HPDE6-E6E7 (cell line): ENCODE measurements around the gene SRGN.
"Not testable (repeated sequence)": the region's sequence is repeated elsewhere in the genome, so short reads cannot be mapped to it uniquely, and the experiment has no call there.

Source experiments
- DNase-seq: peaks from one replicate; pipeline ENCODE4 v3.0.0; 2011; ENCODE audit warnings: missing footprints; ENCODE audit errors: extremely low spot score

The SRGN gene, protein sequence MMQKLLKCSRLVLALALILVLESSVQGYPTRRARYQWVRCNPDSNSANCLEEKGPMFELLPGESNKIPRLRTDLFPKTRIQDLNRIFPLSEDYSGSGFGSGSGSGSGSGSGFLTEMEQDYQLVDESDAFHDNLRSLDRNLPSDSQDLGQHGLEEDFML

DNA sequence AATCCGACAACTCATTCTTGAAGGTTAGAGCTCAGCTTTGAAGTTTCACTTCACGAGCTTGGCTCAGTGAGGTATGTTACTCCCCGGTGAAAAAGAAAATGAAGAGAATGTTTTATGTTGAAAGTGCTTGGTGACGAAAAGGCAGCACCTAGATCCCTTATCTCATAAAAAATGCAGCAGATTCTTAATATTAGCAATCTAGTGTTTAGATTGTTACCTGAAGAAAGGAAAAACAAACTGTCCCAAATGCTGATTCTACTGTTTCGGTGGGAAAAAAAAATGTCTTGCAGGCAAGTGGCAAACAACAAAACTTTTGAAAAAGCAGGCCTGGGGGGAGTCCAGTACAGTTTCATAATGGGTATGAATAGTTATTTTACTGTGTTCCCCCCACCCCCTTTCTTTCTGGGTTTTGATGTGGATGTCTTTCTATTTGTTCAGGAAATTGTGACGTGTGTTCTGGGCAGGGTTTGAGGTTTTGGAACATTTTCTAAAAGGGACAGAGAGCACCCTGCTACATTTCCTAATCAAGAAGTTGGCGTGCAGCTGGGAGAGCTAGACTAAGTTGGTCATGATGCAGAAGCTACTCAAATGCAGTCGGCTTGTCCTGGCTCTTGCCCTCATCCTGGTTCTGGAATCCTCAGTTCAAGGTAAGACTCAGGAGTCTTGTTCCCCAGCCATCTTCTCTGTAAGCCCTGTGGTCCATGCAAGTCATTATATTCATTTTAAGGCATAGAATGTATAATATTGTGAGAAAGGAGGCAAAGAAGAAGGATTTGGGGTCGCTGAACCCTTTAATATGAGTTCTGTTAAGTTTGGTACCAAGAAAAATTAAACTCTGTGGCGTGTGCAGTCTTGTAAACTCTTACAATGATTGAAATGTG is at the start of gene SRGN:
Gene SRGN (plus strand): TSS at position 514 of the 881 bp plus-strand sequence. CDS start 55 bp downstream, at position 569.
- DNase-seq: no peak

DNA sequence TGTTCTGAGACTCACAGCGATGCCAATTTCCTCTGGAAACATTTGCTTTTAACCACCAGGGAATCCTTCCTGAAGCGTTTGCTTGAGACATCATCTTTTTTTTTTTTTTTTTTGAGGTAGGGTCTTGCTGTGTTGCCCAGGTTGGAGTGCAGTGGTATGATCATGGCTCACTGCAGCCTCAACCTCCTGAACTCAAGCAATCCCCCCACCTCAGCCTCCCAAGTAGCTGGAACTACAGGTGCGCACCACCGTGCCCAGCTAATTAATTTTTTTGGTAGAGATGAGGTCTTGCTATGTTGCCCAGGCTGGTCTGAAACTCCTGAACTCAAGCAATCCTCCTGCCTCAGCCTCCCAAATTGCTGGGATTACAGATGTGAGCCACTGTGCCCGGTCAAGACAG is 47.0 kb upstream of the SRGN start:
- not testable (repeated sequence) for DNase-seq

DNA sequence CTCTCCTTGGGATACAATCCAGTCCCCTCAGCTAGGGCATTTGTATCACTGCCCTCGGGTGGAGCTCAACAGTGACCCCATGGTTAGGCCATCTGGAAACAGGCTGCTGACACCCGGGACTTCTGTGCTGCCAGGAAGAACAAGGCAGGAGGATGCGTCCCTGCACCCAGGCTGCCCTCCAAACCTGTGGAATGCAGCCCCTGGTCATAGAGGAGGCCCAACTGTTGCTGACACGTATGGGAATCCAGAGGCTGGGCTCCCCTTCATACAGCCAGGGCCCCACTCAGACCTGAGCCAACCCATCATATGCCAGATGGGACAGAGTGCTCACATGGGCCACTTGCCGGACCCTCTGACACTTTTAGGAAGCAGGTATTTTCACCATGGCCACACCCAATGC is 45.5 kb upstream of the SRGN start:
- DNase-seq: no peak

DNA sequence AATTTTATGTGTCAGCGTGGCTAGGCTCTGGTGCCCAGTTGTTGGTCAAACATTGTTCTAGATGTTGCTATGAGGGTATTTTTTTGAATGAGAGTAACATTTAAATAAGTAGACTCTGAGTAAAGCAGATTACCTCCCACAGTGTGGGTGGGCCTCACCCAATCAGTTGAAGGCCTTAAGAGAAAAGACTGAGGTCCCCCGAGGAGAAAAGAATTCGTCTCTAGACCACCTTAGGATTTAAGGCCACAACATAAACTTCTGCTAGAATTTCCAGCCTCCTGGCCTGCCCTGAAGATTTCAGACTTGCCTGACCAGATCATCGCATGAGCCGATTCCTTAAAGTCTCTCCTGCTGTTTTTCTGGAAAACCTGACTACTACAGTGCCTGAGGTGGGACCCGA is 45.1 kb upstream of the SRGN start:
- no peak for DNase-seq

DNA sequence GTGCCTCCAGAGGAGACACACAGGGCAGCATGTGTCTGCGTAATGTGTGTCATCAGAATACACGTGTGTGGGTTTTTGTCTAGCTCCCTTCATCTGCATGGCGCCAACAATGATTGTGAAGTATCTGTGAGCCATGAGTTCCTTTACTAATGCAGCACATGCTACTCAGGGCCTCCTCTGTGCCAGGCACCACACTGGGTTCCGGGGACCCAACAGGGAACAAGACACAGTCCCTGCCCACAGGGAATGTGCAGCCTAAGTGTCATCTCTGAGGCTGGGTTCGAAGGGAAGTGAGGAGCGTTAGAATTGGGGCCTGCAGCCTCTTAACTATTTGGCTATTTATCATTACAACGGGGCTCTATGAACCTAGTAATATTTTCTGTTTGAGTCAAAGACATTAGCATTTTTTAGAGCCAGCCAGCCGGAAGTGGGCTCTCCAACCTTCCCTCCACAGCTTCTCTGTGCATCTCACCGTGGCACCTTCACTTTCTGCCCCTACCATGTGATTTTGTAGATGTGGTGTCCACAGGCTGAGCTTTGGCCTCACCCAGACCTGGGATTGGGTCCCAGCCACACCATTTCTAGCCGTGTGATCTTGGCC is 43.9 kb upstream of the SRGN start:
- no peak for DNase-seq

DNA sequence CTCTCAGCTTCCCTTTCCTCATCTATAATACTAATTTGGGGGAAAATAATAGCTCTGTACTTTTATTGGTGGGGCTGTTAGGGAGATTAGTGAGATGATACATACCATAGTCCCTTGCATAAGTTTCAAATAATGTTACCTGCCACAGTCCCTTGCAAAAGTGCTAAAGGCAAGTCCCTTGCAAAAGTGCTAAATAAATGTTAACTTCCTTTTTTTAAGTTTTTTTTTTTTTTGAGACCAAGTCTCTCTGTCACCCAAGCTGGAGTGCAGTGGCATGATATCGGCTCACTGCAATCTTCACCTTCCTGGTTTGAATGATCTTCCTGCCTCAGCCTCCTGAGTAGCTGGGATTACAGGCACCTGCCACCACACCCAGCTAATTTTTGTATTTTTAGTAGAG is 43.4 kb upstream of the SRGN start:
- DNase-seq: no peak

DNA sequence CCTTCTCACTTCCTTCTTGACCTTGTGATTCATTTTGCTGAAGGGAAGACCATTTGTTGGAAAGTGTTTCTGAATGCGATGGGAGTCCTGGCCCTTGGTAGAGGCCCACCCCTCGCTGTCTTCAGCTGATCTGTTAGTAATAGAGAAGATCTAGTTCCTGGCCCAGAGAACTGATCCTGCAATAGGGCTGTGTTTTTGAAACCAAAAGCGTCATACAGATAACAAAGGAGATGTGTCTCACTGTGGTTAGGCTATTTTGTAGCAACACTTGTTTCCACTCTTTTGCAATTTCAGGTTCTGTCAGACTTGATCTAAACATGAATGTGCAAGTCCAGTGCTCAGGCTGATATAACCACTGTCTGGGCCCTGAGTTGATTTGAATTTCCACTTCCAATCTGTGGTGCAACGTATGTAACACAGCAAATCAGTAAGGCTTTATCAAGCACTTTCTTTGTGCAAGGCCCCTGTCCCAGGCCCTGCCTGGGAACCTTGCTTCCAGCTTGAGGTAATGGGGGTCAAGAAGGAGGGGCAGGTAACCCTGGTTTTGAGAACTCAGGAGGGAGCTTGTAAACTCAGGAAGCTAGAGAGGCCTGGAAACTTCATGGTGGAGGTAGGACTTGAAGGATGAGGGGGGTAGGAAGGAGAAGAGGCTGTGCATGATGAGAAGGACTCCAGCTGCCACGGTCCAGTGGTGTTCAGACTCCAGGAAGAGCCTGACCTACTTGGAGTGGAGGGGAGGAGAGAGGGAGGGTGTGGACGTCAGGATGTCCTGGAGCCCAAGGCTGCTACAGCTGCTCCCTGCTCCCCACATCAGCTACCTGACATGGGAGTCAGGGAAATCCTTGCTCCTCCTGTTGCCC is 42.2 kb upstream of the SRGN start:
- peak; percentile 87 for DNase-seq

DNA sequence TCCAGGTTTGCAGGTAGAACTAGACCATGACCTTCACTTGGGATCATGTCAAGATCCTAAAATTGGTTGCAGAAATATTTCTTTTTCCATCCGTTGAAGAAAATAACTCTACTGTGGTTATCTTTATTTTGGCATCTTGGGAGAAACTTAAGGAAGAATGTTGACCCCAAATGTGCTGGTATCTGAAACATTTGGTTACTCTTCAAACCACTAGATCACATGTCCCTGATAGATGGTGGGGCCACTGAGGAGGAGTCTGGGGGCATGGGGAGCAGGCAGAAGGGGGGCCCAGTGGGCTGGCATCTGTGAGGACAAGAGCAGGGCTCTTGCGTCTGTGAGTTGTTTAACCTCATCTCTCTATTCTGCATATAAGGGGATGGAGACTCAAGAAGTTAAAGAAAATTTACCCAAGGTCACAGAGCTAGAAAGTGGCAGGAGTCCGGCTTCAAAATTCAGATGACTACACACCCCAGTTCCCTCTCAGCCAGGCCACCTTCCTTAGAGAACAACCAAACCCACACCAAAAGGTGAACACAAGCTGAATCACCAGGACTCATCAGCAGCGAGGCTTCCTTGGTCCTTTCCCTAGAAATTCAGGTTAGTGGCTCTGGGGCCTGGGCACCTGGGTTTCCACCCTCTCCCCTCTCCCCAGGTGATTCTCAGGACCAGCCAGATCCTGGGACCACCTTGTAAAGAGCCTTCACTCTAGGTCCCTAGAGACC is 40.6 kb upstream of the SRGN start:
- DNase-seq: no peak

DNA sequence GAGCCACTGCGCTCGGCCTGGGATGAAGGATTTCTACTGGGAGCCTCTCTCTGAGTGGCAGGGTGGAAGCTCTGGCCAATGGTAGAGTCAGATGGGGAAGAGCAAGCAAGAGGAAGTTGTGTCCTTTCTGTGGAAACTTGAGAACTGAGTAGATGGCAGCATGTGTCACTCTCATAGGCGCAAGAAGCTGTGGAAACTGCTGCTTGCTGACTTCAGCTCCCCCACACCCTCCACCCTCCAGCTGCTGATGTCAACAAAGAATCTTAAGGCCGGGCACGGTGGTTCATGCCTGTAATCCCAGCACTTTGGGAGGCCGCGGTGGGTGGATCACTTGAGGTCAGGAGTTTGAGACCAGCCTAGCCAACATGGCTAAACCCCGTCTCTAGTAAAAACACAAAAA is 39.8 kb upstream of the SRGN start:
- no peak for DNase-seq

DNA sequence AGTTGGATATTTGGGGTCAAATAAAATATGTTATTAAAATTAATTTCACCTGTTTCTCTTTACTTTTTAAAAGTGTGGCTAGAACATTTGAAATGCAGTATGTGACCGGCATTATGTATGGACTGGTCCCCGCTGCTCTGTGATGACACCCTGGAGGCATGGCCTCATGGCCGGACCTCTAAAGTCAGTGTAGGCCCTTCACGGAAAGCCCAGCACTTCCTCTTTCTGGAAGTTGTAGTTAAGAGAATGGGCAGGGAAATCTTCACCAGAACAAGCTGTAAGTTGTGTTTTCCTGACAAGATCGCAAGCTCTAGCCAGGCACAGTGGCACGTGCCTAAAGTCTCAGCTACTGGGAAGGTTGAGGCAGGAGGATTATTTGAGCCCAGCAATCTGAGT is 38.3 kb upstream of the SRGN start:
- no peak for DNase-seq

DNA sequence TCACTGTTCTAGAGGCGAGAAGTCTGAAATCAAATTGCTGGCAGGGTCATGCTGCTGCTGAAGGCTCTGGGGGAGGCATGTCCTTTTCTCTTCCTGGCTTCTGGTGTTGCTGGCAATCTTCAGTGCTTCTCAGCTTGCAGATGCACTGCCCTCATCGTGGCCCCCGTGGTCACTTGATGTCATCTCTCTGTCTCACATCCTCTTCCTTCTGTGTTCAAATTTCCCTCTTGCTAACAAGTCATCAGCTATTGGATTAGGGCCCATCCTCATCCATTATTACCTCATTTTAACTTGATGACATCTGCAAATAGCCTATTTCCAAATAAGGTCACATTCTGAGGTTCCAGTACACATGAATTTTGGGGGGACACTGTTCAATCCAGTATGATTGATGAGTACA is 36.6 kb upstream of the SRGN start:
- DNase-seq: no peak

DNA sequence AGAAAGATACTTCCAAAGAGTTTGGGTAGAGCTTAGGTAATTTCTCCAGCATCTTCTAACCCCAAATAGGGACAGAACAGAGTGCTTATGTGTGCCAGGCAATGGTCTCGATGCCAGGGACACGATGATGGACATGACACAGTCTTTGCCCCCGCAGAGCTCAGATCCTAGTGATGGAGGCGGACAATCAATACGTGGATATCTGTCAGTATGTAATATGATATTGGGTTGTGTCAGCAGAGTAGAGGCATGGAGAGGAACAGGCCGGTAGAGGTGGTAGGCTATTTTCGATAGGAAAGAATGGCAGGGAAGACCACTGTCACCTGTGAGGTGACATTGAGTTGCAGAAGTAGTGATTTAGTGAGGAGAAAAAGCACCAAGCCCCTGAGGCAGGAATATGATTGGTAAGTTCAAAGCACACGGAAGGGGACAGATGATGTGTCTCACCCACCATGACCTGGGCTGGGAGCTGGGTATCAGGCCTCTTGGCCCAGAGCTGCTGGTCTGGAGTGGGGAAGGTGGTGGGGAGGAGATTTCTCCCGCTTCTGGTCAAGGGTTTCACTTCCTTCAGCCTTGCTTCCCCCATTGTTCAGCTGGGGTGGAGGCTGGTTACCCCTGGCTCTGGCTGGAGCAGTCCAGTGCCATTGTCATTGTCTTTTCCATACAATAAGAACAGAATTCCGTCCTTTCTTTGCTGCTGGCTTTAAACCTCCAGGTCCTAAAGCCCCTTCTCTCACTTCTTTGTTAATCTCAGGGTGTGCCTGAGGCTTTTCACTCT is 36.0 kb upstream of the SRGN start:
- no peak for DNase-seq

DNA sequence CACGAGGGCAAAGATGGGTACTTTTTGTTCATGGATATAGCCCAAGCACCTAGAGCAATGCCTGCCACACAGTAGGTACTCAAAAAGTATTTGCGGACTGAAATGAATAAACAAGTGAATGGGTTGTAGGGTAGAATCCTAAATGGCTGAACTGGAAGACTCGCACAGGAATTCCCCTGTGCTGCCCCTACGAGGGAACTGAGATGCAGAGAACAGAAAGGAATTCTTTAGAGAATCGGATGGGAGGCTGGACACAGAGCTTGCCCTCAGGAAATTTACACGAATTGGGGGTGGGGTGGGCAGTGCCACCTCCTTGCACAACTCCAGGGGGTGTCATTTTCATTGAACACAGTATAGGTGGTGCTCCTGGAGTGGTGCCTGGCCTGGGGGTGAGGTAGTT is 35.2 kb upstream of the SRGN start:
- DNase-seq: no peak

DNA sequence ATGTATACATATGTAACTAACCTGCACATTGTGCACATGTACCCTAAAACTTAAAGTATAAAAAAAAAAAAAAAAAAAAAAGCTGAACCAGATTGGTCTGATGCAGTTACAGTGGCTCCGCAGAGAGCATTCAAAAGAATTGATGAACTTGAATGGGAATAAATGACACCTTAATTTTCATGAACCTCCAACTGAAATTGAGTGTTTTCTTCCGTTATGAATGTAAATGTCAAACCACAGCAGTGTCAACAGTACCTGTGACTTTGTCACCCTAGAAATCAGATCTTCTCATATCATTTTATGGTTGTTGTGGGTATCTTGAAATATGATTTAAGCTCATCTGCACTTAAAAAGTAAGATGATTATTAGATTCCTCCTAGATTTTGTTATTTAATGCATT is 32.7 kb upstream of the SRGN start:
- no peak for DNase-seq

DNA sequence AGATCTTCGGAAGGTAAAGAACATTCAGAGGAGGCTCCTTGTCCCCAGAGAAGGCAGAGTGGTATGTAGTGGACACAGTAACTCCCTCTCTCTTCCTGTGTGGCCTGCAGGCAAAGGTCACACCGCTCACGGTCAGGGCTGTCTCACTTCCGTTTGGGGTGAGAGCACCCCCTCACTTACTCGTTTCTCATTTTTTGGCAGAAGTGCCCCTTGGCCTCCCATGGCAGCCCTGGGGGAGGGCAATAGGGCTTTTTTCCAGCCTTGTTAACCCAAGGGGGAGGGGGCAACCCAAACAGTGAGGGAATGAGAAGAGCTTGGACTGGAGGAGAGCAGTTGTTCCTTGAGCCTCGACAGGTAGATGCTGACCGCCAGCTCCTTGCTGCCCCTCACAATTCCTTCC is 31.8 kb upstream of the SRGN start:
- no peak for DNase-seq

DNA sequence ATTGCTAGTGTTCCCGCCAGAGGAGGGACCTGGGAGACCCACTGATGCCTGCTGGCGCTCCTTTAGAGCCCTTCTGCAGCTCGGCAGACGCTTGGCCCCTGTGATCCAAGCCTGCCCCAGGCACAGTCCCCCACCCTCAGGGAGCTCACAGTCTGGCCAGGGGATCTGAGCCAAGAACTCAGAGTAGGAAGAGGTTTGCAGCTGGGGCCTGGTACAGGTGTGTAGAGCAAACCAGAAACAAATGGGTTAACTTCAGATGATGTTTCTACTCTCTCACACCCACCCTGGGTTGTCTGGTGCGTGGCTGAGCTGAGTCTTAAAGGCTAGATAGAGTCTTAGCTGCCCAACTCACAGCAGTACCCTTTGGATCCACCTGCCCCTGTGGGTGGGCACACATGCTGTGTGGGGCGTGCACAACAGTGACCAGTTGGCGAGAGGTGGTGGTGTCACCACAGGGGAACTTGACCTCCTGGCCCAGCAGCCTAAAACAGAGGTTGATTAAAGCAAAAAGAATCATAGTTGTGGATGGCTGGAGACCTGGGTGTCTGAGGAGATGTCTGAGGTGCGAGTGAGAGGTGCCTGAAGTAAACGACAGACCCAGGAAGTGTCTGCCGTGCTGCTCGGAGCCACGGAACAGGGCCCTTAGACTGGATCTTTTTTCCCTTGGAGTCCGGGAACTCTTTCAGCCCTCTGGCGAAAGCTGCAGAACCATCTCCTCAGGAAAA is 31.2 kb upstream of the SRGN start:
- DNase-seq: no peak

DNA sequence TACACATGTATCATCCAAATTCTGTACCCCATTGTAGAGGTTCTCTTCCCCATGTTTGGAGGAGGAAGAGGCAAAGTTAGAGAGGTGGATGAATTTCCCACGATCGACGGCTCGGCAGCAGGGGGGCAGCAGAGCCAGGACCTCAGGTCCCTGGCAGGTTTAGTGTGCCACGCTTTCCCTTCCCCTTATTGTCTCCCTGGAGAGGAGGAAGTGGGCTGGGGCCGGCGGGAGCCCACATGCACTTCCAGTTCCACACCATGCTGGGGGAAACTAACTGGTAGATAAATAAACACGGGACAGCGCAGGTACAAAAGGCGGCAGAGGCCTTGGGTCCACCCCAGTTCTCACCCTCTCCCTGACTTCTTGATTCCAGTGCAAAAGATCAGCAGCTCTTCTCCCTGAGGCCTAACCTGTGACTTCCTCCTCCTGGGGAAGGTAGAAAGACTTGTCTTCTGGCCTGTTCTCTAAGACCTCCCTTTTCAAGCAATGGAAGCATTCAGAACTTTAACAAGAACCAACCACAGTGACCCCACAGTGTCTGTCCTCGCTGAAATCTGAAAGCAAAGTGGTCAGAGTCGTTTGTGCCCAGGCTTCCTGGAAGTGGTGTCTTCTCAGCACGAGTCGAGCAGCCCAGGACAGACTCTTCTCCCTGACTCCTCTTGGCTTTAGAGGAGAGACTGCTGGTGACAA is 30.5 kb upstream of the SRGN start:
- DNase-seq: no peak

DNA sequence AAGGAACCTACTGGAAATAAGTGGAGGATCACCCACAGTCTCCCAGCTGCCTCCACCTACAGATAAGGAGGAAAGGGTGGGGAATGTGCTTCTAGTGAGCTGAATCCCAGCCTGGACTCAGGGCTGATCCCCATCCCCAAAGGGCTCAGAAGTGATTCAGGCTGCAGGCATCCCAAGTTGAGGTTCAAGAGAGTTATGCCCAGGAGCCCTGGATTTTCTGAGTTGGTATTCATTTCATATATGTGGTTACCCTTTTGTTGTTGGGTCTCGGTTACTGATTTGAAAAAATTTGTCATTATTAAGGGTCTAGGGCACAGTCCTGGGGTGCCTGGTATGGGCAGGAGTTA is 30.0 kb upstream of the SRGN start:
- no peak for DNase-seq

DNA sequence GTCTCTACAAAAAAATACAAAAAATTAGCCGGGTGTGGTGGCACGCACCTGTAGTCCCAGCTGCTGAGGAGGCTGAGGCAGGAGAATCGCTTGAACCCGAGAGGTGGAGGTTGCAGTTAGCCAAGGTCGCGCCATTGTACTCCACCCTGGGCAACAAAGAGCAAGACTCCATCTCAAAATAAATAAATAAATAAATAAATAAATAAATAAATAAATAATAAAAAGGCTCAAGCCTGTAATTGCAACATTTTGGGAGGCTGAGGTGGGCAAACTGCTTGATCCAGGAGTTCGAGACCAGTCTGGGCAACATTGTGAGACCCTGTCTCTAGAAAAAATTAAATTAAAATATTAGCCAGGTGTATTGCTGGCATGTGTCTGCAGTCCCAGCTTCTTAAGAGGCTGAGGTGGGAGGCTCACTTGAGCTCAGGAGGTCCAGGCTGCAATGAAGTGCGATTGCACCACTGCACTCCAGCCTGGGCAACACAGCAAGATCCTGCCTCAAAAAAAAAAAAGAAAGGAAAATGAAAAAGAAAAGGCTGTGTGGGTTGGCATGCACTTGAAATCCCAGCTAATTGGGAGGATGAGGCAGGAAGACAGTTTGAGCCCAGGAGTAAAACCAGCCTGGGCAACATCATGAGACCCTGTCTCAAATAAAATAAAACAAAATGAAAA is 27.6 kb upstream of the SRGN start:
- no peak for DNase-seq
